SIG-M5 treated with dmso at 0.1 percent for 504 hours (cell line): ENCODE measurements around the gene MAD1L1.

Experiments
- DNase-seq: peaks from one replicate; lab custom pipeline; 2025; ENCODE audit not compliant: unreplicated experiment; lab: John Stamatoyannopoulos, UW

MAD1L1 gene

GRCh38 chr7:2106440-2106839 lies 126.3 kb downstream of the MAD1L1 start:
- no peak for DNase-seq

- DNase-seq, result no peak
Measured at GRCh38 chr7:2105917-2106316, 126.8 kb downstream of the MAD1L1 start.

DNA sequence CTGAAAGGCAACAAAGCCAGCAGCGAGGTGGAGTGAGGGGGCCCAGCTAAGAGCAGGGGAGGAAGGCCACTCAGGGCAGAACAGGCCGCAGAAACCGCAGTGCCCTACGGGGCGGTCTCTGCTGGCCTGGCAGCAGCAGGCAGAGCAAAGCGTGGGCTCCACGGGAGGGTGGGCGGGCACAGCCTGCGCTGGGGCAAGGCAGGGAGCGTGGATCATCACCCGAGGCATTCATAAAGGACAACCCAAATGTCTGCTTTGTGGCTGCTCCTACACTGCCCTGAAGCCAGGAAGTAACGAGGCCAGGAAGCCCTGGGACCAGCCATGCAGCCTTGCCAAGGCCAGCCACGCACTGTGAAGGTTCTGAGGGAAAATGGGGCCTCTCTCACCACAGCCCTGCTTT lies 127.5 kb downstream of the MAD1L1 start:
- no peak for DNase-seq

DNA sequence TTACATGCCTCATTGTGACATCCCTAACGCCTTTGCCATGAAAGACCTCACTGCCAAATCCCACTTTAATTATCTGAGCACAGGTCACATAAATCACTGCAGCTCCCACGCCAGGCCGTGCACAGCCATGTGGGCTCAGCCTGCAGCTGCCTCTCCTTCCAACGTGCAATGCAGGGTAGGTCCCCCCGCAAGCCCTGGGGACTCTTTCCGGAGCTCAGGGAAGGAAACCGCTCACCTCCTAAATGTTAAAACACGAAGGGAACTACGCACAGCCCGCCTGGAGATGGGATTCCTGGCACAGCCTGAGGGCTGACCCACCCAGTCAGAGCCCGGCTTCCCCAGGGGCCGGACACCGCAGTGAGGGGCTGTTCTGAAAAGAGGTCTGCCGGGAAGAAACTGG lies 128.0 kb downstream of the MAD1L1 start:
- DNase-seq, result no peak

GRCh38 chr7:2104107-2104710 lies 128.5 kb downstream of the MAD1L1 start:
- peak; percentile 79 for DNase-seq

DNA sequence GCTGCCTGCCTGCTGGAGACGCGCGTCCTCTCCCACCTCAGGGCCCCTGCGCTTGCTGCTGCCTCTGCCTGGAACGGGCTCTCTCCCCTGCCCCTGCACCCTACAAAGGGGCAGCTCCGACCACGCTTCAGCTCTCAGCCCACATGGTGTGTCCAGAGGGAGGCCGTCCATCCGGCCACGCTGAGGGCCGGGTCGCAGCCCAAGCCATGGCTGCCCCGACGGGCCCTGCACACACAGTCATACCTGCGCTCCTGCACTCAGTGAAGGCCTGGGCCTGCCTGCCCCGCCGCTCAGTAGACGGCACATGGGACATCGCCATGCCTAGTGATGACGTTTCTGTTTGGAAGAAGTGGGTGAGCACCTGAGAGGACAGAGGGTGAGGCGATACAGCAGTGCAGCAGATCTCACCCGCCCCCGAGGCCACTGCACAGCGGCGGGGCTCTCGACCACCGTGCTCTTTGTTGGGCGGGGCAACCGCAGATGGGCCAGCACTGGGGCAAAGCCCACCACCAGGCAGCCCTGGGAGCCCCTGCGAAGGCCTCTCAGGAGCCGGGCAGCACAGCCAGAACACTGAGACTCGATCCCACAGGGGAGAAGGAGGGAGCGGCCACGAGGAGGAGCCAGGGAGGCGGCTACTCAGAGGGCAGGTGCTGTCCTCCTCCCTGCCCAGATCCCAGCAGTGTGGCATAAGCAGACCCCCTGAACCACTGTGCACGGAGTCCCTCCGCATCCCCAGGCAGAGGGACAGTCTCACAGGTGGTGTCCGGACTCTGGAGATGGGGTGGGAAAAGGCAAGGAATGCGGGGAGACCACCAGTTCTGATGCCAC lies 129.5 kb downstream of the MAD1L1 start:
- no peak for DNase-seq

DNA sequence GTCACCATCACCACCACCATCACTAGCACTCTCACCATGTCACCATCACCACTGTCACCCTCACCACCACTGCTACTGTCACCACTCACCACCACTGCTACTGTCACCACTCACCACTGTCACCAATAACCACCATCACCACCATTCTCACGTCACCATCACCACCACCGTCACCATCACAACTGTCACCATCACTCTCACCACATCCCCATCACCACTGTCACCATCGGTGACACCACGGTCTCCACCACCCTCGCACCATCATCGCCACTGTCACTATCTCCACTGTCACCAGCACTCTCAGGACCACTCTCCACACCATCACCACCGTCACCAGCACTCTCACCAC lies 130.4 kb downstream of the MAD1L1 start:
- no peak for DNase-seq

DNA sequence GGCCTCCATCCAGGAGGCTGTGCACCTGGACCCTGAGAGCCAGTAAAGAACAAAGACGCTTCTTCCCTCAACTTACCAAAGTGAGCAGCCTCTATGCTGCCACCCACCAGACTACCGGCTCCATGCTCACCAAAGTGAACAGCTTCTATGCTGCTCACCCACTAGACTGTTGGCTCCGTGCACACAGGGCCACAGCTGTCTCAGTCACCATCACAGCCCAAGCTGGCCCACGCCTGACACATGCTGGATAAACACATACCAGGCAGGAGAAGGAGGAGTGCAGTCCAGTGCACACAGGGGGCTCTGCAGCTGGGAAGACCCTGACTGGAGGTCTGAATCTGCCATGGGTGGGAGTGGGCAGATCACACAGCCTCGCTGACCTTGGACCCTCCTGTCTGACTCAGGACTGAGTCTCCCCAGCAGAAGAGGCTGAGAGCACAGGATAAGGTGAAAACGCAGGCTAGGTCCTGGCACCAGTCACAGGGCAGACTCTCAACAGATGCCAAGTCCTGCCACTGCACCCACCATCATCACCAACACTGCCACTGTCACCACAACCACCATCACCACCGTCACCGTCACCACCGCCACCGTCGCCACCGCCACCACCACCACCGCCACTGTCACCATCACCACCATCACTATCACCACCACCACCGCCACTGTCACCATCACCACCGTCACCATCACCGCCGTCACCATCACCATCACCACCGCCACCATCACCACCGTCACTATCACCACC lies 130.9 kb downstream of the MAD1L1 start:
- no peak for DNase-seq

- DNase-seq, result no peak
Measured at GRCh38 chr7:2100278-2101208, 132.2 kb downstream of the MAD1L1 start.

DNA sequence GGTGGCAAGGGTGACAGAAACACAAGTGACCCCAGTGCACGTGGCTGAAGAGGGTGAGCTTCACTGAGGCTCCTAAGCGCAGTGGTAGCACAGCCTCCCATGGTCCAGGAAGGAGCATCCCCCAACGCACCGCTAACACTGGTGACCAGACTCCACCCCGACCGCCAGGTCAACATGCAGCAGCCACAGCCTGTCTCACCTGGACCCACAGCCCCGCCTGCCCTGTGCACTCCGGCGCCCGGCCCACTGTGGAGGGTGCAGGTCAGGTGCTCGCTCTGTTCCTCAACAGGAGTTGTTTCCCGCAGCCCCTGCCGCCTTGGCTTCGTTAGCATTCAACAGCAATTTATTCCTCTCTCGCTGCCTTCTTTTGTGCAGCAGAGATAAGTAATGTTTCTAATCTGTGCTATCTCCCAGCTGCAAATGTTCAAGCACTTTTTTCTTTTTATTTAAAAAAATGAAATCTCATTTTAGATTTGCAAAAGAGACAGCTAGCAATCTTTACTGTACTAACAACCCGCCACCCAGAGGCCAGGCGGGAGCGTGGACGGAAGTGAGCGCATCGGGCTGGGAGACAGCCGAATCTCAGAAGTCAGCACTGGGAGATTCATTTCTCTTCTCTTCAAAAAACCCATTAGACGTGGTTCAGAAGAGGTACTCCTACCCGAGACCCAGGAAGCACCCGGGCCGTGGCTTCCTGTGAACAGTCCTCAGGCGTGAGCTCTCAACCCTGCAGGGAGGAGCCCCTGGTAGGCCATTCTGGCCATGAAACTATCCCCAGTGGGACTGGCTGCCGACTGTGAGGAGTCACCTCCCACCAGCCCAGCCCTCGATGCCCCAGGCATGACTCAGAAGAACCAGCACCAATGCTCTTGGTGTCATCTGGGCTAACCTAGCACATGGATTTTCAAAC lies 133.4 kb downstream of the MAD1L1 start:
- DNase-seq, result no peak

- DNase-seq, result no peak
Measured at GRCh38 chr7:2098496-2098895, 134.2 kb downstream of the MAD1L1 start.

- no peak for DNase-seq
Measured at GRCh38 chr7:2098056-2098455, 134.7 kb downstream of the MAD1L1 start.

- DNase-seq, result no peak
Measured at GRCh38 chr7:2097492-2097891, 135.3 kb downstream of the MAD1L1 start.

GRCh38 chr7:2096692-2097387 lies 135.9 kb downstream of the MAD1L1 start:
- DNase-seq, result no peak

DNA sequence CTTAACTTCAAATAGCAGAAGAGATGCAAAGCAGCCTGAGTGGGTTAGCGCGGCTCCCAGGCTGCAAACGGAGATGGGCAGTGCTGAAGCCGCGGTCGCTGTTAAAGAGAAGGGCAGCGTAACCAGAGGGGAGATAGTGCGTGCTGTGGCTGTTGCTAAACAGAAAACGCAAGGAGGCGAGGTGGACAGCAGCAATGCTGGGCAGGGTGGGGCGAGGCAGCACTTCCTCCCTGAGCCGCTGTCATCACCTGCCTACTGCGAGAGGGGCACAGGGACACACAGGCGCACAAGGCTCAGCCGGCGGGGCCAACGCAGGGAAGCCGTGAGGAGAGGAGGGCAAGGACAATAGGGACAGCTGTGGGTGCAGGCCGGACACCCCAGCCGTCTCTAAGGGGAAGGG lies 137.3 kb downstream of the MAD1L1 start:
- DNase-seq, result no peak

GRCh38 chr7:2094454-2095045 lies 138.2 kb downstream of the MAD1L1 start:
- no peak for DNase-seq

DNA sequence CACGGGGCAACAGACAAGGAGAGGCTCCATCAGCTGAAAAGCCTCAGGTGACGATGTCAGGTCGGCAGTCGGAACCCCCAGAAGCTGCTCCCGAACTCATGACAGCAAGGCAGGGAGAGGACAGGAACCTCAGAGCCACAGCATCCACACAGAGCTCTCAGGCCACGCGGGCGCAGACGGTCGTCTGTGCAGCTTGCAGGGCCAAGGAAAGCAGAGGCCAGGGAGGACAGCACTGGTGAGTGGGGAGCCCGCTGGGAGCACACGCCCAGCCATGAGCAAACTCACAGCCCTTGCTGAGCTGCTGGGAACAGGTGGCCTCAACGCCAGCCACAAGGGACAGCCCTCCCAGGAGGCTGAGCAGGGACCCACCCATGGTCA lies 138.9 kb downstream of the MAD1L1 start:
- no peak for DNase-seq

DNA sequence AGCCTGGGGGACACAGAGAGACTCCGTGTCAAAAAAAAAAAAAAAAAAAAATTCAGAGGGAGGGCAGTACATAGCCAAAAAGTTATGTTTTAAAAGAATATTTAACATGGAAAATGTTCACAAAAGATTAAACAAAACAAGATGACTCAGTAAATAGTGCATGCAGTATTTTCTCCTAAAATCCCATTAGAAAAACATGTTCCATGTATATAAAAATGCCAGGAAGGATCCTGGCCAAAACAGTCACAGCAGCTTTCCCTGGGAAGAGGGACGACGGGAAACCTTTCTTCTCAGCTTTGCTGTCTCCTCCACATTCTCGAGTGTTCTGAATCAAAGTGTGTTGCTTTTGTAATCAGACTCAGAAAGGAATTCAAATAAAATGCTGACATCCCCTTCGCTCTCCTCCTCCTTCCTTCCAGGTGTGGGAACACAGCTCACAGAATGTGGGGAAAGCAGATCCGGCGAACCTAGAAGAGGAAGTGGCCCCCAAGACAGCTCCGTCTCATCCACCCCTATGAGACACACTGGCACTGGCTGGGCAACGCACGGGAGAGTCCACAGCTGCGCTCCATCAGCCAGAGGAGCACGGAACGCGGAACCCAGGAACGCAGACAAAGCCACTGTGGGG lies 139.4 kb downstream of the MAD1L1 start:
- no peak for DNase-seq

DNA sequence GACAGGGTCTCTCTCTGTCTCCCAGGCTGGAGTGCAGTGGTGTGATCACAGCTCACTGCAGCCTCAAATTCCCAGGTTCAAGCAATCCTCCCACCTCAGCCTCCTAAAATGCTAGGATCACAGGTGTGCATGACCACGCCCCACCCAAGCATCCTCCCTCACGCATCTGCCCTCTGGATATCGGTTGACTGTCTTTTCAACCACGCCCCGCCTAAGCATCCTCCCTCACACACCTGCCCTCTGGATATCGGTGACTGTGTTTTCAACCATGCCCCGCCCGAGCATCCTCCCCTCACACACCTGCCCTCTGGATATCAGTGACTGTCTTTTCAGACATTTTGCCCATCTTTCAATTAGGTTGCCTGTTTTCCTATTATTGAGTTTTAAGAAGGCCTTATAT lies 140.5 kb downstream of the MAD1L1 start:
- DNase-seq, result no peak
